Lung (tissue), 12 donors: ENCODE measurements around the gene PRSS56. TPM values are rescaled to one million over a fixed set of nuclear protein-coding genes. Genes with fewer than 3 reads are reported as not detected.
"Not testable (repeated sequence)": the region's sequence is repeated elsewhere in the genome, so short reads cannot be mapped to it uniquely, and the experiment has no call there.

Experiments used
- ATAC-seq: fragments of 200-7000 bp; cut with Tn5 transposase; one replicate; pipeline ENCODE4 v1.9.1; 2020; ENCODE audit warnings: moderate number of reproducible peaks; ENCODE audit not compliant: insufficient read depth, low FRiP score
- DNase-seq, 3 donors: peaks; one replicate each; pipeline ENCODE4 v3.0.0-alpha.2; 2013 to 2017
- H3K27ac ChIP-seq, 2 donors: one replicate each; pipeline ENCODE4 v1.5.1; 2013; ENCODE audit warnings: mild to moderate bottlenecking in 2 of 2, moderate library complexity in 2 of 2, control low read depth in 1 of 2, inconsistent platforms in 1 of 2, low read depth in 1 of 2, low read length in 1 of 2
- H3K27me3 ChIP-seq, 3 donors: one replicate each; pipeline ENCODE4 v1.5.1; 2013; ENCODE audit warnings: low read length in 2 of 3; ENCODE audit not compliant: control insufficient read depth in 3 of 3, insufficient read depth in 3 of 3
- H3K36me3 ChIP-seq, 4 donors: one replicate each; pipeline ENCODE4 v1.5.1; 2013; ENCODE audit warnings: low read length in 4 of 4, mild to moderate bottlenecking in 1 of 4, moderate library complexity in 1 of 4; ENCODE audit not compliant: control insufficient read depth in 4 of 4, insufficient read depth in 4 of 4
- H3K4me1 ChIP-seq, 5 donors: one replicate each; pipeline ENCODE4 v1.5.1; 2013; ENCODE audit warnings: low read length in 5 of 5, mild to moderate bottlenecking in 2 of 5, moderate library complexity in 1 of 5; ENCODE audit not compliant: control insufficient read depth in 5 of 5, insufficient read depth in 5 of 5
- H3K4me3 ChIP-seq: one replicate; pipeline ENCODE4 v1.5.1; 2013; ENCODE audit warnings: mild to moderate bottlenecking, control low read depth, moderate library complexity
- H3K9ac ChIP-seq, 2 donors: one replicate each; pipeline ENCODE4 v1.5.1; 2013; ENCODE audit warnings: low read length in 2 of 2, control low read depth in 1 of 2; ENCODE audit not compliant: insufficient read depth in 1 of 2
- H3K9me3 ChIP-seq, 4 donors: one replicate each; pipeline ENCODE4 v1.5.1; 2013; ENCODE audit warnings: low read length in 3 of 4, mild to moderate bottlenecking in 1 of 4, moderate library complexity in 1 of 4; ENCODE audit not compliant: control insufficient read depth in 4 of 4, insufficient read depth in 3 of 4
- CTCF ChIP-seq: IDR thresholded peaks from 2 replicates; pipeline ENCODE4 v1.5.1; 2012; ENCODE audit warnings: mild to moderate bottlenecking; ENCODE audit errors: control extremely low read depth, extremely low read depth
- WGBS, 2 donors: extraction: QIAGEN DNeasy Blood & Tissue Kit; methylation state at CpG; one replicate each; pipeline ENCODE4 v1.1.7; 2013; 5-methylcytosine and 5-hydroxymethylcytosine counted together
- polyA plus RNA-seq, 2 donors: library from polyadenylated mRNA; stranded (reverse); fragments of 200-250 nt; gene quantifications; one replicate each; pipeline ENCODE4 v1.2.1, GENCODE V29; 2013
- total RNA-seq, 2 donors: library from RNA; depleted of rRNA in 1 of 2; stranded (reverse); fragments of >200 nt in 1 of 2; gene quantifications; one replicate each; pipeline ENCODE4 v1.2.1, GENCODE V29; 2014 to 2021
- donor health status: control.
- donor health status: control.
- donor health status: Bipolar disorder and iron deficiency.
- donor health status: healthy.
- donor health status: DM: yes; HTN: yes; CAD: no.

The PRSS56 gene
- total and polyA plus RNA-seq, 4 donors: not detected

DNA sequence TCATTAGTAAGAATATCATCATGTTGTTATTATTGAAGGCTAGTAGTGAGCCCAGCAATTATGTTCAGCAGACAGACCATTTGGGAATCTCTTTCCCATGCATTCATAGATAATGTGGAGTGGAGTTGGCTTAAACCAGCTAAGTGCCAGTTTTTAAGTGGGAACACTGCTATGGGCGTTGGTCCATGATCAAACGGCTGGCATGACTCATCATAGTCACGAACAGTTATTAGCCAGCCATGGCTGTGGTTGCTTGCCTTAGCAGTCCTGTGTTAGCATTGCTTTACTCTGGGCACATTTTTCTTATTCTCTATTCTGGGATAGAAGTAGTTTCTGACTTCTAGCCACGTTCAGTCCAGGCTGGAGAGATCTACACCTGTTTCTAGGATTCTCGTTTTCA is 48.0 kb downstream of the PRSS56 start:
- no peaks in the 10 kb centered on the region for H3K27me3 ChIP-seq
- 61 to 71% methylated on average over 5 of the region's 5 CpGs for WGBS, 2 donors
- ATAC-seq: peak; percentile 64
- H3K9ac ChIP-seq: no peak overlapping the region
- no peak overlapping the region for H3K4me3 ChIP-seq
- peaks cover 0 to 2% (median 0%) of the 10 kb centered on the region in 5 donors for H3K4me1 ChIP-seq
- TF ChIP-seq CTCF: no peak
- H3K27ac ChIP-seq: no peak overlapping the region
- H3K9me3 ChIP-seq: no peaks in the 10 kb centered on the region
- peaks cover 39 to 53% (median 47%) of the 10 kb centered on the region in 4 donors for H3K36me3 ChIP-seq
- no peak for DNase-seq

- no peak for ATAC-seq
- Histone ChIP-seq H3K4me1 (peaks cover 0 to 12% (median 2%) of the 10 kb centered on the region in 5 donors), H3K27ac (no peak overlapping the region), H3K9me3 (no peaks in the 10 kb centered on the region), H3K27me3 (no peaks in the 10 kb centered on the region), H3K4me3 (no peak overlapping the region), H3K36me3 (peaks cover 39 to 54% (median 50%) of the 10 kb centered on the region in 4 donors), H3K9ac (no peak overlapping the region)
- 93 to 96% methylated on average over 9 of the region's 9 CpGs for WGBS, 2 donors
- TF ChIP-seq CTCF: no peak
- DNase-seq: no peak
These were observed 49.4 kb downstream of the PRSS56 start for GRCh38 chr2:232569541-232569940.

GRCh38 chr2:232570481-232570880 is 50.3 kb downstream of the PRSS56 start:
- not testable (repeated sequence) for H3K9ac ChIP-seq, H3K9me3 ChIP-seq, DNase-seq, H3K4me3 ChIP-seq, ATAC-seq, H3K27me3 ChIP-seq, H3K27ac ChIP-seq
- Histone ChIP-seq H3K36me3 (peaks cover 32 to 49% (median 47%) of the 10 kb centered on the region in 4 donors), H3K4me1 (peaks cover 0 to 12% (median 2%) of the 10 kb centered on the region in 5 donors)
- WGBS, 2 donors: 96 to 98% methylated on average over 6 of the region's 6 CpGs

DNA sequence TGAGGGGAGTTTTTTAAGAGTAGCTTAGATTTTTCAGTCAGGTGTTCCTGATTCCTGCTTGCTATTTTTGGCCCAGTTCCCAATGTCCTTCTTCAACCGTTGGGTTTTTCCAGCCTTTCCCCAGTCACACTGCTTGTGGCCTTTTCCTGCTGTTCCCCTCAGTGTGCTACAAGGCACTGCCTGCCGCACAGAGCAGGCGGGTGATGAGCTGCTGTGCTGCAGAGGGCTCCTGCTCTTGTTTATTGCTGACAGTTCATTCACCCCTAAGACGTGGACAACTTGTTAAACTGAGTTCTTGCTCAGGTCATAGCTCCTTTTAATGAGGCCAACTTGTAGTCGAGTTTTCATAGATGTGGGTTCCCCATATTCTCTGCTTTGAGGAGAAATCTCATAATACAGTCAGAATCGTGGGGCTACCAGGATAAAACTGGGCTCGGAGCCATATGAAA is 50.9 kb downstream of the PRSS56 start:
- Histone ChIP-seq H3K4me1 (peaks cover 0 to 12% (median 2%) of the 10 kb centered on the region in 5 donors), H3K36me3 (peaks cover 32 to 48% (median 45%) of the 10 kb centered on the region in 4 donors), H3K27ac (no peak overlapping the region), H3K4me3 (no peak overlapping the region), H3K9ac (no peak overlapping the region), H3K9me3 (no peaks in the 10 kb centered on the region), H3K27me3 (no peaks in the 10 kb centered on the region)
- WGBS, 2 donors: 73 to 85% methylated on average over 7 of the region's 7 CpGs
- TF ChIP-seq CTCF: no peak
- ATAC-seq (no peak), DNase-seq (peak in 1 of 3 donors; percentile 14)
